ENCODE results near the gene CYTH4. TPM values are rescaled to one million over a fixed set of nuclear protein-coding genes. Genes with fewer than 3 reads are reported as not detected.

The CYTH4 gene
- total and polyA plus RNA-seq, 4 donors, result 1.9 to 9.9 (median 5.9) TPM

- DNase-seq (ENCODE audit: low spot score), result peak; percentile 60
- Histone ChIP-seq H3K36me3 (ENCODE audit: control insufficient read depth in 4 of 4, insufficient read depth in 3 of 4, low read depth in 1 of 4, low read length in 3 of 4) (no peaks in the 10 kb centered on the region), H3K27me3 (ENCODE audit: control insufficient read depth in 4 of 4, insufficient read depth in 4 of 4, low read length in 3 of 4) (peaks cover 0 to 6% (median 0%) of the 10 kb centered on the region in 4 donors), H3K4me3 (ENCODE audit: low read depth in 1 of 3, low read length in 3 of 3) (peak overlapping the region in 2 of 3 donors; percentile 27 to 52), H3K9ac (ENCODE audit: low read depth in 1 of 2, low read length in 2 of 2) (peak overlapping the region in 1 of 2 donors; percentile 20), H3K27ac (ENCODE audit: low read depth in 1 of 2, low read length in 2 of 2) (no peak overlapping the region), H3K4me1 (ENCODE audit: control insufficient read depth in 4 of 4, insufficient read depth in 4 of 4, low read length in 3 of 4) (peaks cover 0 to 4% (median 0%) of the 10 kb centered on the region in 4 donors), H3K9me3 (ENCODE audit: control insufficient read depth in 4 of 4, low read length in 3 of 4) (peaks cover 8 to 14% (median 9%) of the 10 kb centered on the region in 4 donors)
- no peak for TF ChIP-seq FOXA2 (IDR thresholded peaks at IDR 0.05)
- no peak for TF ChIP-seq RXRA (IDR thresholded peaks at IDR 0.05)
- peak; percentile 71 to 75 for TF ChIP-seq RAD21 (IDR thresholded peaks at IDR 0.05)
- no peak for TF ChIP-seq ZBTB33 (IDR thresholded peaks at IDR 0.05)
- TF ChIP-seq REST (IDR thresholded peaks at IDR 0.05), result no peak
- peak; percentile 65 for TF ChIP-seq CTCF (IDR thresholded peaks at IDR 0.05; ENCODE audit: low read depth, low read length, missing input control)
- 11% methylated on average over 22 of the region's 22 CpGs for WGBS
Measured at GRCh38 chr22:37267135-37267587, 15.1 kb upstream of the CYTH4 start.

- no peak overlapping the region for H3K9ac ChIP-seq (ENCODE audit: low read depth in 1 of 2, low read length in 2 of 2)
Measured at GRCh38 chr22:37267661-37268413, 14.5 kb upstream of the CYTH4 start.

More at GRCh38 chr22:37267661-37268413, 14.5 kb upstream of the CYTH4 start:
- no peak for DNase-seq (ENCODE audit: low spot score)
- peaks cover 8 to 14% (median 9%) of the 10 kb centered on the region in 4 donors for H3K9me3 ChIP-seq (ENCODE audit: control insufficient read depth in 4 of 4, low read length in 3 of 4)
- peaks cover 0 to 4% (median 0%) of the 10 kb centered on the region in 4 donors for H3K4me1 ChIP-seq (ENCODE audit: control insufficient read depth in 4 of 4, insufficient read depth in 4 of 4, low read length in 3 of 4)
- peaks cover 0 to 6% (median 0%) of the 10 kb centered on the region in 4 donors for H3K27me3 ChIP-seq (ENCODE audit: control insufficient read depth in 4 of 4, insufficient read depth in 4 of 4, low read length in 3 of 4)
- no peak overlapping the region for H3K4me3 ChIP-seq (ENCODE audit: low read depth in 1 of 3, low read length in 3 of 3)
- H3K36me3 ChIP-seq (ENCODE audit: control insufficient read depth in 4 of 4, insufficient read depth in 3 of 4, low read depth in 1 of 4, low read length in 3 of 4), result no peaks in the 10 kb centered on the region
- peak overlapping the region; percentile 32 to 33 for H3K27ac ChIP-seq (ENCODE audit: low read depth in 1 of 2, low read length in 2 of 2)
- 76% methylated on average over 11 of the region's 11 CpGs for WGBS
- TF ChIP-seq HNF4A (conservative IDR thresholded peaks at IDR 0.05) (no peak), MAX (IDR thresholded peaks at IDR 0.05) (no peak), ATF3 (IDR thresholded peaks at IDR 0.05) (no peak)
